HG02981 (cell line): ENCODE measurements around the gene ESPNL.
"Not testable (repeated sequence)": the region's sequence is repeated elsewhere in the genome, so short reads cannot be mapped to it uniquely, and the experiment has no call there.

Experiments
- ATAC-seq: cut with Tn5 transposase; IDR thresholded peaks from one replicate; pipeline ENCODE4 v1.9.1; 2021; ENCODE audit warnings: mild to moderate bottlenecking, moderate library complexity; ENCODE audit not compliant: unreplicated experiment

The ESPNL gene

GRCh38 chr2:238100049-238100820 is at the start of gene ESPNL:
ESPNL (plus strand) TSS chr2:238100340; CDS start chr2:238100420, 80 bp downstream.
- ATAC-seq, result no peak

GRCh38 chr2:238053191-238053776 is 46.9 kb upstream of the ESPNL start:
- no peak for ATAC-seq

- ATAC-seq, result no peak
Measured at GRCh38 chr2:238055841-238056240, 44.3 kb upstream of the ESPNL start.

GRCh38 chr2:238057696-238058575 is 42.2 kb upstream of the ESPNL start:
- not testable (repeated sequence) for ATAC-seq

- no peak for ATAC-seq
Measured at GRCh38 chr2:238059505-238059904, 40.6 kb upstream of the ESPNL start.

- ATAC-seq, result no peak
Measured at GRCh38 chr2:238060096-238060541, 40.0 kb upstream of the ESPNL start.

GRCh38 chr2:238060542-238061314 is 39.4 kb upstream of the ESPNL start, which contains the start of gene SCLY:
SCLY (plus strand) TSS chr2:238061001; CDS start chr2:238061055, 54 bp downstream.
- peak; percentile 89 for ATAC-seq

- peak; percentile 23 for ATAC-seq
Measured at GRCh38 chr2:238061315-238062202, 38.6 kb upstream of the ESPNL start.

- ATAC-seq, result no peak
Measured at GRCh38 chr2:238063414-238064189, 36.5 kb upstream of the ESPNL start.

GRCh38 chr2:238064376-238064775 is 35.8 kb upstream of the ESPNL start:
- no peak for ATAC-seq

- no peak for ATAC-seq
Measured at GRCh38 chr2:238065071-238065846, 34.9 kb upstream of the ESPNL start.

GRCh38 chr2:238066218-238066617 is 33.9 kb upstream of the ESPNL start:
- no peak for ATAC-seq

GRCh38 chr2:238066718-238067117 is 33.4 kb upstream of the ESPNL start:
- ATAC-seq, result not testable (repeated sequence)

- ATAC-seq, result no peak
Measured at GRCh38 chr2:238067939-238068338, 32.2 kb upstream of the ESPNL start.

- no peak for ATAC-seq
Measured at GRCh38 chr2:238069021-238069709, 31.0 kb upstream of the ESPNL start.

- ATAC-seq, result no peak
Measured at GRCh38 chr2:238069877-238070276, 30.3 kb upstream of the ESPNL start.

- ATAC-seq, result no peak
Measured at GRCh38 chr2:238075397-238075796, 24.7 kb upstream of the ESPNL start.
